Activated CD4-positive, CD25-positive, alpha-beta regulatory T cell treated with anti-CD3 and anti-CD28 coated beads, Interleukin-2, amount 50 U/mL, for 16 hours (primary cell): ENCODE measurements around the gene DNAJC18.
"Not testable (repeated sequence)": the region's sequence is repeated elsewhere in the genome, so short reads cannot be mapped to it uniquely, and the experiment has no call there.

Experiments used
- DNase-seq: peaks from one replicate; pipeline ENCODE4 v3.0.0-alpha.2; 2020; ENCODE audit warnings: low read depth, low spot score

DNAJC18 gene

GRCh38 chr5:139461176-139461575 is 21.9 kb upstream of the DNAJC18 start:
- DNase-seq = no peak

GRCh38 chr5:139460455-139460854 is 21.1 kb upstream of the DNAJC18 start:
- no peak for DNase-seq

- no peak for DNase-seq
Measured at GRCh38 chr5:139459451-139459934, 20.2 kb upstream of the DNAJC18 start.

GRCh38 chr5:139458580-139459407 is 19.5 kb upstream of the DNAJC18 start:
- DNase-seq = peak; percentile 58

- no peak for DNase-seq
Measured at GRCh38 chr5:139457653-139458306, 18.5 kb upstream of the DNAJC18 start.

GRCh38 chr5:139457241-139457640 is 17.9 kb upstream of the DNAJC18 start:
- DNase-seq = no peak

GRCh38 chr5:139456776-139457175 is 17.5 kb upstream of the DNAJC18 start:
- DNase-seq = no peak

GRCh38 chr5:139454568-139455290 is 15.4 kb upstream of the DNAJC18 start:
- DNase-seq = no peak

GRCh38 chr5:139453683-139454567 is 14.6 kb upstream of the DNAJC18 start:
- no peak for DNase-seq

GRCh38 chr5:139451878-139452660 is 12.7 kb upstream of the DNAJC18 start:
- DNase-seq = no peak

GRCh38 chr5:139451176-139451575 is 11.9 kb upstream of the DNAJC18 start:
- no peak for DNase-seq

GRCh38 chr5:139446956-139447779 is 7.8 kb upstream of the DNAJC18 start:
- no peak for DNase-seq

GRCh38 chr5:139445325-139446170 is 6.2 kb upstream of the DNAJC18 start:
- DNase-seq = no peak

- no peak for DNase-seq
Measured at GRCh38 chr5:139443831-139444453, 4.6 kb upstream of the DNAJC18 start.

- DNase-seq = not testable (repeated sequence)
Measured at GRCh38 chr5:139440416-139440815, 1.1 kb upstream of the DNAJC18 start.

GRCh38 chr5:139438707-139439012 is 665 bp downstream of the DNAJC18 start:
- DNase-seq = no peak

- no peak for DNase-seq
Measured at GRCh38 chr5:139435676-139436075, 3.6 kb downstream of the DNAJC18 start.

GRCh38 chr5:139431706-139432105 is 7.6 kb downstream of the DNAJC18 start:
- DNase-seq = no peak
